HepG2 (cell line): Measurements from ENCODE around the gene FABP1. TPM values are rescaled to one million over a fixed set of nuclear protein-coding genes. Genes with fewer than 3 reads are reported as not detected.

Experiments
- ATAC-seq: fragments of 200-7000 bp; cut with Tn5 transposase; 3 replicates; pipeline ENCODE4 v1.9.1; 2020; ENCODE audit warnings: mild to moderate bottlenecking, moderate library complexity
- BruUV-seq: library from RNA; stranded (reverse); fragments of 400-500 nt; replicated peaks from 2 replicates; lab custom pipeline; 2021; lab: Mats Ljungman, UMichigan
- CTCF ChIA-PET: fragments of 300-600 bp; formaldehyde crosslinking; extraction: SDS; loops from one replicate; lab custom pipeline; 2021; ENCODE audit warnings: low total read pairs, inconsistent platforms, low intra/inter-chr PET ratio; lab: Yijun Ruan, JAX
- POLR2A ChIA-PET: fragments of 350-600 bp; sonication (Branson Sonifier 250); formaldehyde crosslinking; loops from one replicate; lab custom pipeline; 2020; ENCODE audit warnings: antibody characterized with exemption, inconsistent platforms; lab: Yijun Ruan, JAX
- DNase-seq: peaks from one replicate; pipeline ENCODE4 v3.0.0-alpha.2; 2015; ENCODE audit warnings: low spot score
- FAIRE-seq: peaks from 3 replicates; lab custom pipeline; 2011; peaks lifted over from hg19 to GRCh38; lab: Jason Lieb, UNC
- H2AFZ ChIP-seq: one replicate; pipeline ENCODE4 v1.6.1; 2011; ENCODE audit warnings: low read length, inconsistent platforms
- H3K27ac ChIP-seq: fragments of 300-600 bp; 3 replicates; pipeline ENCODE4 v1.8.0; 2011; ENCODE audit warnings: mixed run types, mild to moderate bottlenecking, mixed read lengths, low read length, inconsistent platforms; ENCODE audit not compliant: insufficient read depth; ENCODE audit errors: extremely low read length
- H3K27me3 ChIP-seq, 2 experiments: fragments of 200-600 bp in 1 of 2; 2 replicates in 1 of 2; 3 replicates in 1 of 2; pipeline versions ENCODE4 v1.6.0 to v1.8.0; 2011; ENCODE audit warnings: low read length in 2 of 2, mild to moderate bottlenecking in 2 of 2, moderate library complexity in 2 of 2, inconsistent platforms in 1 of 2; ENCODE audit not compliant: insufficient read depth in 2 of 2, control insufficient read depth in 1 of 2
- H3K36me3 ChIP-seq, 2 experiments: fragments of 200-600 bp in 1 of 2; replicated peaks in 1 of 2; 2 replicates in 1 of 2; 3 replicates in 1 of 2; pipeline versions ENCODE4 v1.5.1 to v1.8.0; 2011; ENCODE audit warnings: low read length in 2 of 2, inconsistent platforms in 1 of 2; ENCODE audit not compliant: insufficient read depth in 2 of 2, control insufficient read depth in 1 of 2
- H3K4me1 ChIP-seq: 2 replicates; pipeline ENCODE4 v1.5.1; 2012; ENCODE audit warnings: low read length, inconsistent platforms; ENCODE audit not compliant: insufficient read depth
- H3K4me2 ChIP-seq: 2 replicates; pipeline ENCODE4 v1.6.0; 2011; ENCODE audit warnings: low read depth, low read length, inconsistent platforms
- H3K4me3 ChIP-seq, 3 experiments: fragments of 200-600 bp in 1 of 3; sonication (generic), shearing (Covaris generic) in 1 of 3; replicated peaks in 1 of 3; 2 replicates each; pipeline ENCODE4 v1.5.1; 2011 to 2016; ENCODE audit warnings: low read length in 3 of 3, inconsistent platforms in 2 of 3, low read depth in 2 of 3, mild to moderate bottlenecking in 2 of 3, control low read depth in 1 of 3, mixed read lengths in 1 of 3; ENCODE audit not compliant: insufficient read depth in 1 of 3
- H3K79me2 ChIP-seq: one replicate; pipeline ENCODE4 v1.6.1; 2011; ENCODE audit warnings: low read length, inconsistent platforms; ENCODE audit not compliant: insufficient read depth
- H3K9ac ChIP-seq: 2 replicates; pipeline ENCODE4 v1.6.0; 2011; ENCODE audit warnings: mild to moderate bottlenecking, low read depth, low read length, inconsistent platforms; ENCODE audit not compliant: insufficient read depth
- H3K9me3 ChIP-seq: 2 replicates; pipeline ENCODE4 v1.5.1; 2012; ENCODE audit warnings: mild to moderate bottlenecking, low read length
- H4K20me1 ChIP-seq: 2 replicates; pipeline ENCODE4 v1.6.0; 2011; ENCODE audit warnings: inconsistent platforms, mild to moderate bottlenecking, low read length, moderate library complexity; ENCODE audit not compliant: insufficient read depth
- AGO2 ChIP-seq: fragments of 200-400 bp; formaldehyde crosslinking; optimal IDR thresholded peaks from 2 replicates; pipeline ENCODE3; 2017; ENCODE audit warnings: mild to moderate bottlenecking, low read depth, low read length, moderate library complexity
- BRCA1 ChIP-seq: sonication (generic); formaldehyde crosslinking; IDR thresholded peaks from 2 replicates; pipeline ENCODE4 v1.4.0; 2020; ENCODE audit warnings: missing genetic modification reagents
- CEBPG ChIP-seq: IDR thresholded peaks from 2 replicates; pipeline ENCODE4 v1.6.1; 2016
- RNF2 ChIP-seq: fragments of 450-650 bp; conservative IDR thresholded peaks from 2 replicates; pipeline ENCODE4 v1.6.1; 2016; ENCODE audit warnings: low read depth
- SIX1 ChIP-seq: sonication (generic); formaldehyde crosslinking; IDR thresholded peaks from 2 replicates; pipeline ENCODE4 v1.4.0; 2020; ENCODE audit warnings: missing genetic modification reagents, borderline replicate concordance
- SMAD1 ChIP-seq: sonication (generic); formaldehyde crosslinking; IDR thresholded peaks from 2 replicates; pipeline ENCODE4 v1.4.0; 2020; ENCODE audit warnings: missing genetic modification reagents, low read depth, mild to moderate bottlenecking, borderline replicate concordance
- SOX13 ChIP-seq, 3 experiments: fragments of 450-650 bp in 1 of 3; sonication (generic) in 1 of 3; formaldehyde crosslinking in 1 of 3; IDR thresholded peaks in 2 of 3; conservative IDR thresholded peaks in 1 of 3; 2 replicates each; pipeline versions ENCODE4 v1.5.0 to v1.6.1; 2016 to 2020; ENCODE audit warnings: antibody characterized with exemption in 1 of 3, mild to moderate bottlenecking in 1 of 3, missing compliant biosample characterization in 1 of 3, missing genetic modification reagents in 1 of 3, moderate library complexity in 1 of 3
- SRF ChIP-seq: IDR thresholded peaks from 2 replicates; pipeline ENCODE4 v1.6.1; 2011; ENCODE audit warnings: mild to moderate bottlenecking, low read depth, low read length, moderate library complexity
- TARDBP ChIP-seq: sonication (generic); formaldehyde crosslinking; IDR thresholded peaks from 2 replicates; pipeline ENCODE4 v1.8.0; 2022; ENCODE audit warnings: mild to moderate bottlenecking, missing genetic modification reagents
- WIZ ChIP-seq: sonication (generic); formaldehyde crosslinking; IDR thresholded peaks from 2 replicates; pipeline ENCODE4 v1.5.1; 2020; ENCODE audit warnings: mild to moderate bottlenecking, missing genetic modification reagents
- YEATS4 ChIP-seq: sonication (generic); formaldehyde crosslinking; IDR thresholded peaks from 2 replicates; pipeline ENCODE4 v1.4.0; 2020; ENCODE audit warnings: missing genetic modification reagents, borderline replicate concordance
- ZBTB34 ChIP-seq: sonication (generic); formaldehyde crosslinking; IDR thresholded peaks from 2 replicates; pipeline ENCODE4 v1.8.0; 2022; ENCODE audit warnings: mild to moderate bottlenecking, missing genetic modification reagents
- ZNF563 ChIP-seq: sonication (generic); formaldehyde crosslinking; IDR thresholded peaks from 2 replicates; pipeline ENCODE4 v1.8.0; 2022; ENCODE audit warnings: mild to moderate bottlenecking, moderate library complexity, missing genetic modification reagents
- ZNF7 ChIP-seq: IDR thresholded peaks from 2 replicates; pipeline ENCODE4 v1.6.1; 2016; ENCODE audit warnings: missing biosample characterization, missing genetic modification reagents
- ZNF761 ChIP-seq: sonication (generic); formaldehyde crosslinking; conservative IDR thresholded peaks from 2 replicates; pipeline ENCODE4 v1.4.0; 2020; ENCODE audit warnings: mild to moderate bottlenecking, missing genetic modification reagents
- WGBS: methylation state at CpG from one replicate; pipeline ENCODE4 v1.1.6; 2017; ENCODE audit warnings: low lambda C conversion rate; 5-methylcytosine and 5-hydroxymethylcytosine counted together
- in situ Hi-C: cut with HindIII; loops from 2 replicates; pipeline ENCODE4 v1.10.0; 2017; ENCODE audit warnings: low pct_unique_long_range_greater_than_20kb; ENCODE audit not compliant: extremely low pct_ligation_motif_present
- intact Hi-C: fragments of 100-400 bp; cut with micrococcal nuclease; formaldehyde crosslinking; loops from one replicate; pipeline ENCODE4 v1.10.0; 2022; ENCODE audit not compliant: unreplicated experiment
- polyA plus RNA-seq, 8 experiments: library from polyadenylated mRNA; depleted of rRNA in 3 of 8; stranded (reverse) in 7 of 8; unstranded in 1 of 8; fragments of >200 nt; fragmentation: Illumina TruSeq in 4 of 8; extraction: Trizol in 4 of 8; gene quantifications; 2 replicates each; pipeline versions ENCODE4 v1.2.1 to v1.2.3, GENCODE V29; 2011 to 2016; ENCODE audit warnings: low read depth in 4 of 8, missing spikeins in 1 of 8, mixed read lengths in 1 of 8; ENCODE audit not compliant: insufficient read depth in 1 of 8
- total RNA-seq, 5 experiments: library from RNA; depleted of rRNA; stranded (reverse); fragments of >200 nt; fragmentation: Illumina TruSeq; extraction: Trizol; gene quantifications; 2 replicates each; pipeline ENCODE4 v1.2.3, GENCODE V29; 2016; ENCODE audit warnings: low read depth in 1 of 5
- TF ChIP-seq, protein P1 (sequence below): sonication (generic); formaldehyde crosslinking; IDR thresholded peaks from 2 replicates; pipeline ENCODE4 v1.8.1; 2023; ENCODE audit warnings: missing genetic modification reagents, mild to moderate bottlenecking, borderline replicate concordance
- TF ChIP-seq, protein P2 (sequence below): sonication (generic); formaldehyde crosslinking; IDR thresholded peaks from 2 replicates; pipeline ENCODE4 v1.8.1; 2022; ENCODE audit warnings: low read depth, mild to moderate bottlenecking, missing genetic modification reagents

Gene FABP1
- total and polyA plus RNA-seq, 2 of the 13 experiments (the other 11 are each of a cell fraction or from before 2014, with no cell fraction given), result 644 to 1,608 TPM

DNA sequence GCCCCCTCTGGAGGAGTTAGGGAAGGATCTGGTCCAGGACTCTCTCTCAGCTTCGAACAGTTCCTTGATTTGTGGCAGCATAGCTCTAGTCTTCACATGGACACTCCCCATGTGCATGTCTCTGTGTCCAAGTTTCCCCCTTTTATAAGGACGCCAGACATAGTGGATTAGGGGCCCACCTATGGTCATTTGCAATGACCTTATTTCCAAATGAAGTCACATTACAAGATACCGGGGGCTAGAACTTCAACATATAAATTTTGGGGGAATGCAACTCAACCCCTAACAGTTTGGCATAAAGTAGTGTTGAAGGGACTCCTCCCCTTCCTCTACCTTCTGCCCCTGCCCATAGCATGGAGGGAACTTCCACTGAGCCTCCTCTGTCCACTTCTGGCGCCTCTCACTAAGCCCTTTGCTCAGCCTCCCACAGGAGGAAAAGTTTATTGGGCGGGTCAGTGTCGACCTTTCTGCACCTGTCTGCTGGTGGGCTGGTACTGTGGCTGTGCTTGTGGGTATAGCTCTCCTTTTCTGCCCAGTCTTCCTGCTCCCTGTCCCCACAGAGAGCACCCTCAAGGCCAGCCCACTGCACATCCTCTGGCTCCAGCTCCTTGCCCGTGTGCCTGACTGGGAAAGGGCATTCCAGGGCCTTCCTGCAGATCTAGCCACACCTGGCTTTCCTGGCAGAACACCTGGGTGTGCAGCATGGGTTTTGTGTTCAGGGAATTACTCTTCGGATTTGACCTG, 5.5 kb downstream of the FABP1 start:
- 45% methylated on average over 8 of the region's 8 CpGs for WGBS
- Histone ChIP-seq H3K9me3 (no peaks in the 10 kb centered on the region), H3K36me3 (peaks cover 11 to 14% of the 10 kb centered on the region in 2 experiments; a peak in 4 of 5 replicates), H3K79me2 (peaks cover 22% of the 10 kb centered on the region), H3K27me3 (peaks cover 0 to 4% of the 10 kb centered on the region in 2 experiments; a peak in 1 of 5 replicates), H2AFZ (no peak overlapping the region), H3K9ac (no peak overlapping the region), H3K4me2 (no peak overlapping the region), H3K4me1 (peaks cover 39% of the 10 kb centered on the region), H3K4me3 (no peak overlapping the region), H3K27ac (peak overlapping the region; percentile 22), H4K20me1 (peaks cover 45% of the 10 kb centered on the region)
- intact Hi-C loops (loop anchor here (2.0 kb wide), 2 partner anchors 16 to 54 kb away; no protein-coding TSS in a partner anchor), in situ Hi-C loops (no loop called here)
- CTCF ChIA-PET, result no interaction called here
- no TSS peak for BruUV-seq
- no peak for FAIRE-seq
- no peak for DNase-seq
- POLR2A ChIA-PET, result no interaction called here
- peak; percentile 71 for ATAC-seq
- TF ChIP-seq AGO2 (peak; percentile 98), SIX1 (0 out of 2 replicates have a peak, but pooled peaks have one; percentile 17), TARDBP (CRISPR knock-in tag) (peak; percentile 71; the same call in 1 of the 2 replicates), CEBPG (no peak), ZBTB34 (CRISPR knock-in tag) (peak; percentile 67; the same call in 1 of the 2 replicates), WIZ (CRISPR knock-in tag) (0 out of 2 replicates have a peak, but pooled peaks have one; percentile 27), SMAD1 (CRISPR knock-in tag) (peak; percentile 90; the same call in 1 of the 2 replicates), ZNF563 (peak; percentile 81), SOX13 (IDR thresholded peaks at IDR 0.05) (no peak), SOX13 (CRISPR knock-in tag; conservative IDR thresholded peaks at IDR 0.05 in 1 of 2, IDR thresholded peaks at IDR 0.05 in 1 of 2) (no peak), YEATS4 (0 out of 2 replicates have a peak, but pooled peaks have one; percentile 26), ZNF7 (no peak), BRCA1 (CRISPR knock-in tag) (no peak), ZNF761 (CRISPR knock-in tag) (0 out of 2 replicates have a peak, but pooled peaks have one; percentile 61), RNF2 (no peak), SRF (no peak)
- TF ChIP-seq, protein P1, sequence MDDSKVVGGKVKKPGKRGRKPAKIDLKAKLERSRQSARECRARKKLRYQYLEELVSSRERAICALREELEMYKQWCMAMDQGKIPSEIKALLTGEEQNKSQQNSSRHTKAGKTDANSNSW, result no peak
- TF ChIP-seq, protein P2, sequence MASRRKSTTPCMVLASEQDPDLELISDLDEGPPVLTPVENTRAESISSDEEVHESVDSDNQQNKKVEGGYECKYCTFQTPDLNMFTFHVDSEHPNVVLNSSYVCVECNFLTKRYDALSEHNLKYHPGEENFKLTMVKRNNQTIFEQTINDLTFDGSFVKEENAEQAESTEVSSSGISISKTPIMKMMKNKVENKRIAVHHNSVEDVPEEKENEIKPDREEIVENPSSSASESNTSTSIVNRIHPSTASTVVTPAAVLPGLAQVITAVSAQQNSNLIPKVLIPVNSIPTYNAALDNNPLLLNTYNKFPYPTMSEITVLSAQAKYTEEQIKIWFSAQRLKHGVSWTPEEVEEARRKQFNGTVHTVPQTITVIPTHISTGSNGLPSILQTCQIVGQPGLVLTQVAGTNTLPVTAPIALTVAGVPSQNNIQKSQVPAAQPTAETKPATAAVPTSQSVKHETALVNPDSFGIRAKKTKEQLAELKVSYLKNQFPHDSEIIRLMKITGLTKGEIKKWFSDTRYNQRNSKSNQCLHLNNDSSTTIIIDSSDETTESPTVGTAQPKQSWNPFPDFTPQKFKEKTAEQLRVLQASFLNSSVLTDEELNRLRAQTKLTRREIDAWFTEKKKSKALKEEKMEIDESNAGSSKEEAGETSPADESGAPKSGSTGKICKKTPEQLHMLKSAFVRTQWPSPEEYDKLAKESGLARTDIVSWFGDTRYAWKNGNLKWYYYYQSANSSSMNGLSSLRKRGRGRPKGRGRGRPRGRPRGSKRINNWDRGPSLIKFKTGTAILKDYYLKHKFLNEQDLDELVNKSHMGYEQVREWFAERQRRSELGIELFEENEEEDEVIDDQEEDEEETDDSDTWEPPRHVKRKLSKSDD (CRISPR knock-in tag), result no peak
